AG09309 (cell line): ENCODE results near the gene SPDEF.

ENCODE experiments used
- DNase-seq: peaks from one replicate; pipeline ENCODE4 v3.0.0-alpha.2; 2010; ENCODE audit warnings: low read depth
- H3K4me3 ChIP-seq: 2 replicates; pipeline ENCODE4 v1.5.1; 2011; ENCODE audit warnings: mild to moderate bottlenecking, low read depth, low read length, moderate library complexity; ENCODE audit not compliant: control insufficient read depth
- CTCF ChIP-seq: IDR thresholded peaks from 2 replicates; pipeline ENCODE4 v1.5.1; 2011; ENCODE audit warnings: mild to moderate bottlenecking, low read depth, low read length, inconsistent platforms; ENCODE audit not compliant: insufficient read depth, control insufficient read depth; ENCODE audit errors: missing control alignments

SPDEF gene

GRCh38 chr6:34489207-34489805 is 66.8 kb downstream of the SPDEF start:
- H3K4me3 ChIP-seq, result no peak overlapping the region
- TF ChIP-seq CTCF, result no peak
- DNase-seq, result no peak
